ENCODE data around the gene HELQ. TPM values are rescaled to one million over a fixed set of nuclear protein-coding genes. Genes with fewer than 3 reads are reported as not detected.

Gene HELQ
- total and polyA plus RNA-seq, 2 donors, result 14.3 to 20.9 TPM

DNA sequence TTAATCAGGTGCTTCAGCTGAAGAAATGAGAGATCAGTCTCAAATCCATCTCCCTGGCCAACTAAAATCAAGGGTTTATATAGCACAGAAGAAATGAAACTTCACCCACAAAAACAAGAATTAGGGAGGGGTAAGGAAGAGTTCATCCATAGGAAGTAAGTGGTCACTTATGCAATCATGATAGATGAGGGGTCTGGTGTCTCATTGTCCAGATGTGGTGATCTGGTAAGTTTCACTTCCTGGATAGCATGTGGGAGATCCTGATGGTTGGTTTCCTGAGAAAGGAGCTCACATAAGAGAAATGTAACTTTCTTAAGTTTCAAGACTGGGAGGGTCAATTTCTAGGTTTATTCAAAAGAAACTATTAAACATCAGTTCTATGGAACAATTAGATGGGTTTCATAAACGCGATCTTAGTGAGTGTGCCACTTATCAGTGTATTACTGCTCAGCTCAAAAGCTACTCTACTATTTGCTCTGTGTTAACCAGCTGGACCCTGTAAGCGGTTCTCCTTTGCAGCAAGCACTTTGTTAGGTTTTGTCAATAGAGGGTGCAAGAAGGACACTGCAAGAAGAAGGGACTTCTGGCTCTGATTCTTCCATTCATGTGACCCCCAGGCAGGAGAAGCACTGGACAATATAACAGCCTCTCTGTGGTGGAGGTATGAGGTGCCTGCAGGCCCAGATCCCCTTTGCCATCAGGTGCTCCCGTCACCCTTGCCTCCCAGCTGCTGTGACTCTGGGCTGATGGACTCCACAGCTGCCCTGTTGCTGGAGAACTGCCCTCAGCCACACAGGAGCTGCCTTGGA, 85.6 kb downstream of the HELQ start:
- WGBS, result 96% methylated on average over 4 of the region's 4 CpGs
- Histone ChIP-seq H3K27ac (ENCODE audit: low read depth in 1 of 2, low read length in 1 of 2) (no peak overlapping the region), H3K9me3 (ENCODE audit: control insufficient read depth in 2 of 2, insufficient read depth in 1 of 2, low read length in 1 of 2) (no peaks in the 10 kb centered on the region), H3K4me3 (ENCODE audit: low read length in 2 of 2) (no peak overlapping the region), H3K27me3 (ENCODE audit: control insufficient read depth in 2 of 2, insufficient read depth in 1 of 2, low read length in 1 of 2) (peaks cover 0 to 3% of the 10 kb centered on the region in 2 donors), H3K4me1 (ENCODE audit: control insufficient read depth in 2 of 2, insufficient read depth in 2 of 2, low read length in 2 of 2) (no peaks in the 10 kb centered on the region), H3K36me3 (ENCODE audit: control insufficient read depth in 2 of 2, insufficient read depth in 2 of 2, low read length in 1 of 2) (no peaks in the 10 kb centered on the region)
- DNase-seq (ENCODE audit: low read depth in 6 of 9, low spot score in 9 of 9), result no peak

DNA sequence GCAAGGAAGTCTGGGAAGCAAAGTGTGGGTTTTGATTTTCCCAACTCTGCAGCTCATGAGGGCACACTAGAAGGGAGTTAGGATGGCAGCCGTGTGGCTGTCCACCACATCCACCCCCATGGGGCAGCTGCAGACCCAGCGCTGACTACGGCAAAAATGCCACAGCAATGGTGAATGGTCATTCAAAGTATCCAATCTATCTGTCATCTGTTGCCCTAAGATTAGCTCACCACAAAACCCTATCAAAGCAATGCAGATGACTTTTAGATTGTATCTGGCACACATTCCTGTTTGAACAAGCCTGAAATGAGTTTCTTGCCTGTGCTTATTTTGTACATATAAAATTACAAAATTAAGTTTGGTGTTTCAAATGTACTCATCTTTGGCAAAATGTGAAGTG, 91.3 kb downstream of the HELQ start:
- Histone ChIP-seq H3K27ac (ENCODE audit: low read depth in 1 of 2, low read length in 1 of 2) (no peak overlapping the region), H3K9me3 (ENCODE audit: control insufficient read depth in 2 of 2, insufficient read depth in 1 of 2, low read length in 1 of 2) (no peaks in the 10 kb centered on the region), H3K27me3 (ENCODE audit: control insufficient read depth in 2 of 2, insufficient read depth in 1 of 2, low read length in 1 of 2) (no peaks in the 10 kb centered on the region), H3K4me3 (ENCODE audit: low read length in 2 of 2) (no peak overlapping the region), H3K4me1 (ENCODE audit: control insufficient read depth in 2 of 2, insufficient read depth in 2 of 2, low read length in 2 of 2) (no peaks in the 10 kb centered on the region), H3K36me3 (ENCODE audit: control insufficient read depth in 2 of 2, insufficient read depth in 2 of 2, low read length in 1 of 2) (no peaks in the 10 kb centered on the region)
- WGBS, result 22% methylated on average over 3 of the region's 3 CpGs
- DNase-seq (ENCODE audit: low read depth in 6 of 9, low spot score in 9 of 9), result no peak

DNA sequence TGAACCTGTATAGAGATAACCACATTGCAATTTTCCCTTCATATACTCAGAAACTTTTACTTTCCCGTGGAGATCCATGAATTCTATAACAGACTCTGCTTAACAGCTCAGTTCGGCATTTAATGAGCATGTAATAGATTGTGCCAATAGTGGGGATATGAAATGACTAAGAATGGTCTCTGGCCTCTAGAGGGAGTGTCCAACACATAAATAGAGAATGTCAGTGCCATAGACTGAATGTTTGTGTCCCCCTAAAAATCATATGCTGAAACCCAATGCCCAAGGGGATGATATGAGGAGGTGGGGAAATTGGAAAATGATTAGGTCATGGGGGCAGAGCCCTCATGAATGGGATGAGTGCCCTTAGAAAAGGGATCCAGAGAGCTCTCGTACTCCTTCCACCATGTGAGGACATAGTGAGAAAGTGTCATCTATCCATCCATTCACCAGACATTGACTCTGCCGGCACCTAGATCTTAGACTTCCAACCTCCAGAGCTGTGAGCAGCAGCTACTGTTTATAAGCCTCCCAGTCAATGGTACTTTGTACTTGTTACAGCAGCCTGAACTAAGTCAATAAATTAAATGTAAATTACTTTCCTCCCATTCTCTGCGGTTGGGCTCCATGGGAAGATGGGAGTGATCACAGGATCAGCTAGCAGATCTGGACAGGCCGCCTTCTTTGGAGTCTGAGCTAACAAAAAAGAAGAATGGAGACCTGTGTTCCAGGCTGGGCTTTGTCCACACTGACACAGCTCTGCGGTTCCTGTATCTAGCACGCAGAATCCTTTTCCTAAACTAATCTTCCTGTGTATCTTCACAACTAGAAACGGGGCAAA, 92.9 kb downstream of the HELQ start:
- Histone ChIP-seq H3K27me3 (ENCODE audit: control insufficient read depth in 2 of 2, insufficient read depth in 1 of 2, low read length in 1 of 2) (no peaks in the 10 kb centered on the region), H3K4me1 (ENCODE audit: control insufficient read depth in 2 of 2, insufficient read depth in 2 of 2, low read length in 2 of 2) (no peaks in the 10 kb centered on the region), H3K36me3 (ENCODE audit: control insufficient read depth in 2 of 2, insufficient read depth in 2 of 2, low read length in 1 of 2) (no peaks in the 10 kb centered on the region), H3K4me3 (ENCODE audit: low read length in 2 of 2) (no peak overlapping the region), H3K27ac (ENCODE audit: low read depth in 1 of 2, low read length in 1 of 2) (no peak overlapping the region), H3K9me3 (ENCODE audit: control insufficient read depth in 2 of 2, insufficient read depth in 1 of 2, low read length in 1 of 2) (no peaks in the 10 kb centered on the region)
- WGBS, result 95% methylated on average over 9 of the region's 9 CpGs
- no peak for DNase-seq (ENCODE audit: low read depth in 6 of 9, low spot score in 9 of 9)

DNA sequence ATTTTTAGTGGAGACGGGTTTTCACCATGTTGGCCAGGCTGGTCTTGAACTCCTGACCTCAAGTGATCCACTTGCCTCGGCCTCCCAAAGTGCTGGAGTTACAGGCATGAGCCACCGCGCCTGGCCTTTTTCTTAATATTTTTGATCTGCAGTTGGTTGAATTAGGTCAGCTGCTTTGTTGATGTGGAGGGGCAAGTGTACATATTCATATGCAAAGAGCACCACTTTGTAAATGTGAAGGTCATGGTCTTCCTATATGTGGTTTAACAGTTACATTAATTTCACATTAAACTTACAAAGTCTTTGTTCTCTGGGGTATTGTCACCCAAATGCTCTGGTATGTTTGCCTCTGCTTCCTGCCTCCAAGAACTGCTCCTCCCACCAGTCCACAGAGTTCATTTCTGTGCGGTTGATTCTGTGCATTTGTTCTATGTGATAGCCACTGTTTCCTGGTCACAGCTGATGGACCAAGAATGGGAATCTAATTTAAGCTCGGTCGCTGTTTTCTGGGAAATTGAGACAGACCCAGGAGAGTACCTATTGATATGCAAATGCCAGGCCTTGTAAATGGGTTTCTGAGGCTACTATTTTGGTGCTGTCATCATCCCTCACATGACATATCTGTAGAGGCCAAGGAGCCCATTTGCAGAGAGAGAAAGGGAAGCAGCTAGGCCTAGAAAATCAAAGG, 94.1 kb downstream of the HELQ start:
- 98% methylated on average over 7 of the region's 7 CpGs for WGBS
- no peaks in the 10 kb centered on the region for H3K36me3 ChIP-seq (ENCODE audit: control insufficient read depth in 2 of 2, insufficient read depth in 2 of 2, low read length in 1 of 2)
- H3K4me3 ChIP-seq (ENCODE audit: low read length in 2 of 2), result no peak overlapping the region
- no peak overlapping the region for H3K27ac ChIP-seq (ENCODE audit: low read depth in 1 of 2, low read length in 1 of 2)
- DNase-seq (ENCODE audit: low read depth in 6 of 9, low spot score in 9 of 9), result no peak
- H3K4me1 ChIP-seq (ENCODE audit: control insufficient read depth in 2 of 2, insufficient read depth in 2 of 2, low read length in 2 of 2), result no peaks in the 10 kb centered on the region
- H3K9me3 ChIP-seq (ENCODE audit: control insufficient read depth in 2 of 2, insufficient read depth in 1 of 2, low read length in 1 of 2), result no peaks in the 10 kb centered on the region
- no peaks in the 10 kb centered on the region for H3K27me3 ChIP-seq (ENCODE audit: control insufficient read depth in 2 of 2, insufficient read depth in 1 of 2, low read length in 1 of 2)

DNA sequence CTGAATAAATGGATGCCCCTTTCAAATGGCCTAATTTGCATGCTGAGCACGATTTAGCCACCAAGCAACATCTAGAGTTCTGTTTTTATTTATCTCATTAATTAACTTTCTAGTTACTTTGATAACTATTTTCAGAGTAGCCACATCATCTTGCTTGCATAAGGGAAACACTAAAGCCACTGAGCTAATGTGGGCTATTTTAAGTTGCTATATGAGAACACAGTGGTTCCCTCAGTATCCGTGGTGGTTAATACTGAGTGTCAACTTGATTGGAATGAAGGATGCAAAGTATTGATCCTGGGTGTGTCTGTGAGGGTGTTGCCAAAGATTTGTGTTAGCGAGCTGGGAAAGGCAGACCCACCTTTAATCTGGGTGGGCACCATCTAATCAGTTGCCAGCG, 95.6 kb downstream of the HELQ start:
- DNase-seq (ENCODE audit: low read depth in 6 of 9, low spot score in 9 of 9), result no peak
- Histone ChIP-seq H3K4me1 (ENCODE audit: control insufficient read depth in 2 of 2, insufficient read depth in 2 of 2, low read length in 2 of 2) (no peaks in the 10 kb centered on the region), H3K27me3 (ENCODE audit: control insufficient read depth in 2 of 2, insufficient read depth in 1 of 2, low read length in 1 of 2) (no peaks in the 10 kb centered on the region), H3K36me3 (ENCODE audit: control insufficient read depth in 2 of 2, insufficient read depth in 2 of 2, low read length in 1 of 2) (no peaks in the 10 kb centered on the region), H3K4me3 (ENCODE audit: low read length in 2 of 2) (no peak overlapping the region), H3K9me3 (ENCODE audit: control insufficient read depth in 2 of 2, insufficient read depth in 1 of 2, low read length in 1 of 2) (peaks cover 0 to under 1% of the 10 kb centered on the region in 2 donors), H3K27ac (ENCODE audit: low read depth in 1 of 2, low read length in 1 of 2) (no peak overlapping the region)
- 94% methylated on average over 4 of the region's 4 CpGs for WGBS

DNA sequence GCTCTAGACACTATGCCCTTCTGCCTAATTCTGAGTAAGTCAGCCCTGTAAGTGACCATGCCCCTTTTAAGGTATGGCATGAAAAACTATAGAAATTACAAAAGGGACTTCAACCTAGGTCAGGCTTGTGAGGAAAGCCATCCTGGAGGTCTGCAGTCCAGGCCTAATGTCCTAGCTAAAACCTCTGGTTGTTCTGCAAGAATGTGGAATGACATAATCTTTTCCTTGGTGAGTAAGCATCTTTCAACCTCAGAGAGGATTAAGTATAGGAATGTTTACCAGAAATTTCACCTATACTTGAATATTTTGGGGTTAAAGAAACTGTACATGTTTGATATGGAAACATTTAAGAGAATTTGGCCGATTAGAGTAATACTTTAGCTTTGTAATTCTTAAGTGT, 97.2 kb downstream of the HELQ start:
- no peaks in the 10 kb centered on the region for H3K27me3 ChIP-seq (ENCODE audit: control insufficient read depth in 2 of 2, insufficient read depth in 1 of 2, low read length in 1 of 2)
- 95% methylated on average over 1 of the region's 1 CpG for WGBS
- no peak for DNase-seq (ENCODE audit: low read depth in 6 of 9, low spot score in 9 of 9)
- peaks cover 0 to 5% of the 10 kb centered on the region in 2 donors for H3K9me3 ChIP-seq (ENCODE audit: control insufficient read depth in 2 of 2, insufficient read depth in 1 of 2, low read length in 1 of 2)
- no peak overlapping the region for H3K27ac ChIP-seq (ENCODE audit: low read depth in 1 of 2, low read length in 1 of 2)
- no peak overlapping the region for H3K4me3 ChIP-seq (ENCODE audit: low read length in 2 of 2)
- H3K36me3 ChIP-seq (ENCODE audit: control insufficient read depth in 2 of 2, insufficient read depth in 2 of 2, low read length in 1 of 2), result no peaks in the 10 kb centered on the region
- H3K4me1 ChIP-seq (ENCODE audit: control insufficient read depth in 2 of 2, insufficient read depth in 2 of 2, low read length in 2 of 2), result no peaks in the 10 kb centered on the region

Other genes with a start within 250 kb of the HELQ start
- 7.3 TPM for gene COQ2, start 171.0 kb downstream of the HELQ start, total RNA-seq
- 10.7 TPM for gene COQ2, start 171.0 kb downstream of the HELQ start, polyA plus RNA-seq
- gene HPSE, start 121.0 kb downstream of the HELQ start, total RNA-seq, result 1.7 TPM
- 4.3 TPM for gene HPSE, start 121.0 kb downstream of the HELQ start, polyA plus RNA-seq
- 58.6 TPM for gene MRPS18C, start 235 bp upstream of the HELQ start, total RNA-seq
- gene MRPS18C, start 235 bp upstream of the HELQ start, polyA plus RNA-seq, result 43.1 TPM
- gene ABRAXAS1, start 29.3 kb upstream of the HELQ start, total RNA-seq, result 21.0 TPM
- 17.7 TPM for gene ABRAXAS1, start 29.3 kb upstream of the HELQ start, polyA plus RNA-seq
- gene GPAT3, start 80.3 kb upstream of the HELQ start, total RNA-seq, result 1.8 TPM
- 2.6 TPM for gene GPAT3, start 80.3 kb upstream of the HELQ start, polyA plus RNA-seq

All from thymus (tissue), 11 donors.